ENCODE data around the gene KBTBD2.

- TF ChIP-seq CTCF (IDR thresholded peaks at IDR 0.05; ENCODE audit: insufficient read depth, low read length, poor library complexity, severe bottlenecking) (no peak), EZH2phosphoT487 (conservative IDR thresholded peaks at IDR 0.05; ENCODE audit: low read length) (no peak)
These were observed 18.6 kb upstream of the KBTBD2 start for GRCh38 chr7:32910195-32910594.

Data from SU-DHL-6 (cell line).